ENCODE data around the gene FRMD6. TPM values are rescaled to one million over a fixed set of nuclear protein-coding genes. Genes with fewer than 3 reads are reported as not detected.

FRMD6 gene
- total RNA-seq, 1 experiment from 2014 or later, result 51.4 TPM

GRCh38 chr14:51652168-51653078, 713 bp downstream of the FRMD6 start:
- Histone ChIP-seq H3K27me3 (no peaks in the 10 kb centered on the region), H3K9me3 (no peaks in the 10 kb centered on the region), H3K4me3 (peak overlapping the region; percentile 67), H3K36me3 (peaks cover 17% of the 10 kb centered on the region)
- DNase-seq, result peak; percentile 37

- peaks cover 22% of the 10 kb centered on the region for H3K36me3 ChIP-seq
- no peak for DNase-seq
- peak overlapping the region; percentile 67 for H3K4me3 ChIP-seq
- no peaks in the 10 kb centered on the region for H3K27me3 ChIP-seq
- H3K9me3 ChIP-seq, result no peaks in the 10 kb centered on the region
Observed at GRCh38 chr14:51653079-51653774, 1.5 kb downstream of the FRMD6 start.

- Histone ChIP-seq H3K27me3 (no peaks in the 10 kb centered on the region), H3K4me3 (peak overlapping the region; percentile 67), H3K36me3 (peaks cover 29% of the 10 kb centered on the region), H3K9me3 (no peaks in the 10 kb centered on the region)
- no peak for DNase-seq
Observed at GRCh38 chr14:51653775-51654532, 2.2 kb downstream of the FRMD6 start.

GRCh38 chr14:51654533-51654845, 2.8 kb downstream of the FRMD6 start:
- H3K36me3 ChIP-seq, result peaks cover 34% of the 10 kb centered on the region
- H3K4me3 ChIP-seq, result peak overlapping the region; percentile 67
- DNase-seq, result no peak
- H3K27me3 ChIP-seq, result no peaks in the 10 kb centered on the region
- H3K9me3 ChIP-seq, result no peaks in the 10 kb centered on the region

GRCh38 chr14:51657762-51658161, 6.1 kb downstream of the FRMD6 start:
- Histone ChIP-seq H3K36me3 (peaks cover 56% of the 10 kb centered on the region), H3K4me3 (no peak overlapping the region), H3K9me3 (no peaks in the 10 kb centered on the region), H3K27me3 (no peaks in the 10 kb centered on the region)
- no peak for DNase-seq

GRCh38 chr14:51658441-51659173, 6.9 kb downstream of the FRMD6 start:
- no peak overlapping the region for H3K4me3 ChIP-seq
- no peak for DNase-seq
- no peaks in the 10 kb centered on the region for H3K9me3 ChIP-seq
- peaks cover 59% of the 10 kb centered on the region for H3K36me3 ChIP-seq
- no peaks in the 10 kb centered on the region for H3K27me3 ChIP-seq

- no peak for DNase-seq
- peaks cover 71% of the 10 kb centered on the region for H3K36me3 ChIP-seq
- H3K9me3 ChIP-seq, result no peaks in the 10 kb centered on the region
- no peaks in the 10 kb centered on the region for H3K27me3 ChIP-seq
- no peak overlapping the region for H3K4me3 ChIP-seq
Observed at GRCh38 chr14:51660741-51661140, 9.0 kb downstream of the FRMD6 start.

GRCh38 chr14:51661504-51661903, 9.8 kb downstream of the FRMD6 start:
- no peak for DNase-seq
- no peak overlapping the region for H3K4me3 ChIP-seq
- peaks cover 73% of the 10 kb centered on the region for H3K36me3 ChIP-seq

GRCh38 chr14:51663783-51664326, 12.1 kb downstream of the FRMD6 start:
- no peak overlapping the region for H3K4me3 ChIP-seq
- no peak for DNase-seq
- H3K36me3 ChIP-seq, result peaks cover 53% of the 10 kb centered on the region
- no peaks in the 10 kb centered on the region for H3K27me3 ChIP-seq
- H3K9me3 ChIP-seq, result no peaks in the 10 kb centered on the region

More at GRCh38 chr14:51661504-51661903, 9.8 kb downstream of the FRMD6 start:
- Histone ChIP-seq H3K27me3 (no peaks in the 10 kb centered on the region), H3K9me3 (no peaks in the 10 kb centered on the region)

GRCh38 chr14:51666070-51666469, 14.4 kb downstream of the FRMD6 start:
- no peak overlapping the region for H3K4me3 ChIP-seq
- no peaks in the 10 kb centered on the region for H3K27me3 ChIP-seq
- H3K36me3 ChIP-seq, result peaks cover 43% of the 10 kb centered on the region
- H3K9me3 ChIP-seq, result no peaks in the 10 kb centered on the region
- DNase-seq, result no peak

GRCh38 chr14:51666826-51667225, 15.1 kb downstream of the FRMD6 start:
- Histone ChIP-seq H3K27me3 (no peaks in the 10 kb centered on the region), H3K36me3 (peaks cover 38% of the 10 kb centered on the region), H3K4me3 (no peak overlapping the region), H3K9me3 (no peaks in the 10 kb centered on the region)
- DNase-seq, result no peak

- DNase-seq, result no peak
- Histone ChIP-seq H3K27me3 (no peaks in the 10 kb centered on the region), H3K9me3 (no peaks in the 10 kb centered on the region), H3K4me3 (no peak overlapping the region), H3K36me3 (peaks cover 33% of the 10 kb centered on the region)
Observed at GRCh38 chr14:51668870-51669269, 17.2 kb downstream of the FRMD6 start.

- Histone ChIP-seq H3K27me3 (no peaks in the 10 kb centered on the region), H3K36me3 (peaks cover 23% of the 10 kb centered on the region), H3K4me3 (no peak overlapping the region), H3K9me3 (no peaks in the 10 kb centered on the region)
- no peak for DNase-seq
Observed at GRCh38 chr14:51674294-51675002, 22.7 kb downstream of the FRMD6 start.

GRCh38 chr14:51676549-51676948, 24.8 kb downstream of the FRMD6 start:
- Histone ChIP-seq H3K27me3 (no peaks in the 10 kb centered on the region), H3K9me3 (no peaks in the 10 kb centered on the region), H3K4me3 (no peak overlapping the region), H3K36me3 (peaks cover 26% of the 10 kb centered on the region)
- DNase-seq, result no peak

- Histone ChIP-seq H3K9me3 (no peaks in the 10 kb centered on the region), H3K4me3 (no peak overlapping the region), H3K36me3 (peaks cover 22% of the 10 kb centered on the region), H3K27me3 (no peaks in the 10 kb centered on the region)
- no peak for DNase-seq
Observed at GRCh38 chr14:51677266-51677665, 25.6 kb downstream of the FRMD6 start.

GRCh38 chr14:51677738-51678137, 26.0 kb downstream of the FRMD6 start:
- no peak for DNase-seq
- no peak overlapping the region for H3K4me3 ChIP-seq
- peaks cover 18% of the 10 kb centered on the region for H3K36me3 ChIP-seq
- H3K9me3 ChIP-seq, result no peaks in the 10 kb centered on the region
- H3K27me3 ChIP-seq, result no peaks in the 10 kb centered on the region

All from MG63 (cell line).